GM12878 (cell line): Measurements from ENCODE around the gene HOXB2.

Source experiments
- BRCA1 ChIP-seq: IDR thresholded peaks from 2 replicates; pipeline ENCODE4 v1.6.1; 2011; ENCODE audit warnings: low read depth, low read length, improper control_type of control experiment
- CBFB ChIP-seq: IDR thresholded peaks from 2 replicates; pipeline ENCODE4 v1.6.1; 2016; ENCODE audit warnings: antibody characterized with exemption, low read depth
- CTCF ChIP-seq, 3 experiments: IDR thresholded peaks in 2 of 3; conservative IDR thresholded peaks in 1 of 3; 2 replicates each; pipeline ENCODE4 v1.5.1; 2011; ENCODE audit warnings: low read depth in 3 of 3, low read length in 3 of 3, mild to moderate bottlenecking in 3 of 3, control low read depth in 2 of 3, moderate library complexity in 2 of 3, inconsistent platforms in 1 of 3, mixed read lengths in 1 of 3; ENCODE audit not compliant: control insufficient read depth in 2 of 3, insufficient read depth in 1 of 3; ENCODE audit errors: extremely low read depth in 1 of 3
- NFIC ChIP-seq: IDR thresholded peaks from 2 replicates; pipeline ENCODE4 v1.6.1; 2012; ENCODE audit warnings: low read depth, mild to moderate bottlenecking, inconsistent platforms, low read length, moderate library complexity
- POLR2A ChIP-seq: IDR thresholded peaks from 2 replicates; pipeline ENCODE4 v1.6.1; 2011; ENCODE audit warnings: low read depth, mild to moderate bottlenecking, low read length
- POLR2AphosphoS2 ChIP-seq: IDR thresholded peaks from 2 replicates; pipeline ENCODE4 v1.6.1; 2011; ENCODE audit warnings: low read depth, mild to moderate bottlenecking, low read length, improper control_type of control experiment, moderate library complexity
- SMC3 ChIP-seq: IDR thresholded peaks from 2 replicates; pipeline ENCODE4 v1.6.1; 2011; ENCODE audit warnings: low read length, improper control_type of control experiment, borderline replicate concordance
- SREBF2 ChIP-seq: IDR thresholded peaks from 2 replicates; pipeline ENCODE4 v1.6.1; 2012; ENCODE audit warnings: mild to moderate bottlenecking, low read length
- ZBTB40 ChIP-seq: fragments of 450-650 bp; IDR thresholded peaks from 2 replicates; pipeline ENCODE4 v1.6.1; 2016; ENCODE audit warnings: mild to moderate bottlenecking, moderate library complexity, borderline replicate concordance
- ZNF274 ChIP-seq: IDR thresholded peaks from one replicate; pipeline ENCODE4 v1.8.0; 2011; ENCODE audit not compliant: insufficient read length, insufficient read depth
- ZNF384 ChIP-seq: IDR thresholded peaks from 2 replicates; pipeline ENCODE4 v1.6.1; 2012; ENCODE audit warnings: low read depth, mild to moderate bottlenecking, low read length, improper control_type of control experiment, borderline replicate concordance

- TF ChIP-seq SMC3 (no peak), CTCF (IDR thresholded peaks at IDR 0.05 in 2 of 3, conservative IDR thresholded peaks at IDR 0.05 in 1 of 3; ENCODE audit: control insufficient read depth in 2 of 3, extremely low read depth in 1 of 3, insufficient read depth in 1 of 3, low read depth in 3 of 3, low read length in 3 of 3) (no peak), SREBF2 (no peak), ZNF274 (no peak), BRCA1 (no peak), POLR2AphosphoS2 (no peak), NFIC (no peak), CBFB (no peak), ZNF384 (no peak), ZBTB40 (no peak), POLR2A (no peak)
Observed at GRCh38 chr17:48515925-48516900, 28.7 kb downstream of the HOXB2 start.
